Measurements from ENCODE around the gene INCA1. TPM values are rescaled to one million over a fixed set of nuclear protein-coding genes. Genes with fewer than 3 reads are reported as not detected.

The INCA1 gene
- 0.71 and 1.0 TPM in 2 replicates for total RNA-seq
- polyA plus RNA-seq, result 0.99 and 1.0 TPM in 2 replicates
- polyA plus RNA-seq (2011; cell fraction: cytosol; rRNA removed), result 0.54 and 0.97 TPM in 2 replicates
- polyA plus RNA-seq (2011; cell fraction: nucleus; rRNA removed), result 4.6 and 5.7 TPM in 2 replicates
- polyA plus RNA-seq (2012), result 0.95 and 2.3 TPM in 2 replicates
- 0.89 and 1.4 TPM in 2 replicates for polyA minus RNA-seq
- polyA minus RNA-seq (2011; cell fraction: cytosol; rRNA and poly(A)+ RNA removed), result not detected
- polyA minus RNA-seq (2011; cell fraction: nucleus; rRNA and poly(A)+ RNA removed), result 0.72 TPM in 1 of 2 replicates, not detected in the other
- Bru-seq, nascent RNA, result percentile 26 among the genes with signal in this experiment
- percentile 35 among the genes with signal in this experiment for BruChase-seq, experiment 1, labeled RNA remaining after a 6-hour chase
- percentile 24 among the genes with signal in this experiment for BruChase-seq, experiment 2, labeled RNA remaining after a 2-hour chase
- long read RNA-seq, partial matches to known transcripts, result 1 of 1 reads
- long read RNA-seq, other reads (novel, unspliced or antisense), result 0 of 1 reads

- dilution Hi-C loops (cut with MboI; ENCODE audit: extremely low pct_ligation_motif_present, low sequenced_read_pairs) (no loop called here), intact Hi-C loops (cut with micrococcal nuclease) (loop anchor here (1.0 to 2.0 kb wide), 2 partner anchors 10 to 57 kb away; partner anchors contain the start of genes CAMTA2, RNF167 and SLC25A11)
- Histone ChIP-seq H3K4me2 (ENCODE audit: insufficient read depth, low read length) (peak within 1 kb of the TSS; percentile 87), H3K9me1 (replicated peaks; ENCODE audit: control insufficient read depth, extremely low read depth, insufficient read depth, low read length) (no peaks in the 10 kb centered on the region), H3K27ac (ENCODE audit: insufficient read depth, low read depth, low read length) (peak within 1 kb of the TSS; percentile 73), H4K20me1 (replicated peaks; ENCODE audit: control insufficient read depth, extremely low read depth, insufficient read depth, low read length) (no peaks in the 10 kb centered on the region), H3K4me1 (ENCODE audit: control insufficient read depth, extremely low read depth, insufficient read depth, low read length) (peaks cover 19% of the 10 kb centered on the region), H3K27me3 (ENCODE audit: control insufficient read depth in 2 of 2, insufficient read depth in 2 of 2, low read length in 2 of 2) (no peaks in the 10 kb centered on the region), H3K9ac (replicated peaks; ENCODE audit: extremely low read depth, insufficient read depth, low read length) (peak within 1 kb of the TSS; percentile 49), H3K4me3 (replicated peaks in 1 of 3; ENCODE audit: insufficient read depth in 1 of 3, low read depth in 1 of 3, low read length in 3 of 3) (peak within 1 kb of the TSS; percentile 77 to 95 (median 82)), H3K9me3 (replicated peaks; ENCODE audit: control insufficient read depth, insufficient read depth, low read length) (no peaks in the 10 kb centered on the region), H3K79me2 (ENCODE audit: control insufficient read depth, insufficient read depth, low read length) (peaks cover 34% of the 10 kb centered on the region), H3K36me3 (ENCODE audit: control insufficient read depth in 2 of 2, extremely low read depth in 1 of 2, insufficient read depth in 2 of 2, low read length in 2 of 2) (peaks cover 10 to 21% of the 10 kb centered on the region in 2 experiments), H2AFZ (ENCODE audit: low read depth, low read length) (peak within 1 kb of the TSS; percentile 97)
- ChIA-PET CTCF (interaction anchor here (0.6 to 4.2 kb wide), 7 partner anchors 9 to 665 kb away, joined by 3 to 21 read pairs (median 6); partner anchors contain the start of genes CAMTA2, RNF167 and SLC25A11), POLR2A (interaction anchor here (1.0 to 1.1 kb wide), 2 partner anchors 10 to 11 kb away, joined by 4 to 5 read pairs; partner anchors contain the start of gene CAMTA2)
- FAIRE-seq (peak; percentile 90), DNase-seq (ENCODE audit: low read depth, low spot score) (peak; percentile 89)
- TF ChIP-seq POLR2AphosphoS5 (IDR thresholded peaks at IDR 0.05; ENCODE audit: insufficient read depth, low read depth, low read length) (peak; percentile 76), EZH2 (IDR thresholded peaks at IDR 0.05; ENCODE audit: borderline replicate concordance, low read depth, low read length, severe bottlenecking) (no peak), MYC (IDR thresholded peaks at IDR 0.05; ENCODE audit: low read depth, low read length) (no peak), GATA2 (IDR thresholded peaks at IDR 0.05; ENCODE audit: insufficient read depth, insufficient read length, low read depth, low read length) (no peak), JUN (IDR thresholded peaks at IDR 0.05; ENCODE audit: borderline replicate concordance, insufficient read depth, insufficient read length, low read depth) (no peak), MAX (IDR thresholded peaks at IDR 0.05; ENCODE audit: insufficient read depth, insufficient read length) (no peak), POLR2A (IDR thresholded peaks at IDR 0.05; ENCODE audit: low read depth, low read length) (peak; percentile 73), CTCF (IDR thresholded peaks at IDR 0.05; ENCODE audit: extremely low read depth in 1 of 2, insufficient read depth in 1 of 2, low read depth in 1 of 2, low read length in 2 of 2) (peak in 1 of 2 donors; percentile 13), FOS (IDR thresholded peaks at IDR 0.05; ENCODE audit: borderline replicate concordance, insufficient read depth, low read length) (no peak)
- BruUV-seq (replicated peaks), result no TSS peak
These were observed at the start of gene INCA1, which contains the start of gene KIF1C for GRCh38 chr17:4997302-4998026. TSS of gene INCA1 (minus strand) at chr17:4997522. CDS start at chr17:4994437, 3,085 bp downstream. TSS of gene KIF1C (plus strand) at chr17:4997950. CDS start at chr17:5000247, 2,297 bp downstream.
